ENCODE measurements around the gene ARHGAP42.

- TF ChIP-seq POLR2A (IDR thresholded peaks at IDR 0.05; ENCODE audit: low read depth) (no peak), CTCF (IDR thresholded peaks at IDR 0.05) (no peak), POLR2AphosphoS5 (IDR thresholded peaks at IDR 0.05) (no peak), EP300 (IDR thresholded peaks at IDR 0.05) (no peak)
Measured at GRCh38 chr11:100738701-100739270, 51.7 kb downstream of the ARHGAP42 start.
